HG02970 (cell line): ENCODE data around the gene SLC38A2.

Experiments
- ATAC-seq: cut with Tn5 transposase; IDR thresholded peaks from one replicate; pipeline ENCODE4 v1.9.1; 2021; ENCODE audit warnings: mild to moderate bottlenecking, moderate library complexity, moderate number of reproducible peaks; ENCODE audit not compliant: unreplicated experiment, low FRiP score

Gene SLC38A2

GRCh38 chr12:46363582-46364299, 8.8 kb downstream of the SLC38A2 start:
- ATAC-seq = no peak

- ATAC-seq = no peak
Measured at GRCh38 chr12:46362895-46363581, 9.5 kb downstream of the SLC38A2 start.

GRCh38 chr12:46361667-46362034, 10.9 kb downstream of the SLC38A2 start:
- ATAC-seq = no peak

- ATAC-seq = peak; percentile 52
Measured at GRCh38 chr12:46360908-46361666, 11.5 kb downstream of the SLC38A2 start.

GRCh38 chr12:46360370-46360769, 12.2 kb downstream of the SLC38A2 start:
- ATAC-seq = no peak

DNA sequence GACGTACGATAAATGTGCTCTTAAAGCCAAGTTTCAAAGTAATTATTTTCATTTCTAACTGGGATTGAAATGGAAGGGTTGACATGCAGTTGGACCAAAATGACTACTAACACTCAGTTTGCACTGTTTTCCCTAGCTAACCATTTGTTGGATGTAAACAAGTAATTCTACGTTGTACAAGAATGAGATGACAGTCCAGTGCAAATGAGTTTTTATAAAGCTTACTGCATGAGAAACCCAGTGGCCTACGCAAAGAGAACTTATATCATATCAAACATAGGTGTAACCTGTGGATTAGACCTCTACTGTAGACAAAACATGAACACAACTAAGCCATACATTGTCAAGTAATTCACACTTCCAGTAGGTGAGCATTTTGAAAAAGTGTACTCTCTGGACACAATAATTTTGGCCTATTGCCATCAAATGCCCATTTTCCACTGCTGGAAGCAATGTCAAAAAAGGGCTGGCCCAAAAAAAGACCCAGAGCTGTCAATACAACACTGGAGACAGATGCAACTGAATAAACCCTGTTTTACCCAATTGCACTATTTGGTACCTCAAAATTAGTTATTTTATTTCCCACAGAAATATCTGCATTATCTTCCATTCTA, 12.8 kb downstream of the SLC38A2 start:
- ATAC-seq = no peak

DNA sequence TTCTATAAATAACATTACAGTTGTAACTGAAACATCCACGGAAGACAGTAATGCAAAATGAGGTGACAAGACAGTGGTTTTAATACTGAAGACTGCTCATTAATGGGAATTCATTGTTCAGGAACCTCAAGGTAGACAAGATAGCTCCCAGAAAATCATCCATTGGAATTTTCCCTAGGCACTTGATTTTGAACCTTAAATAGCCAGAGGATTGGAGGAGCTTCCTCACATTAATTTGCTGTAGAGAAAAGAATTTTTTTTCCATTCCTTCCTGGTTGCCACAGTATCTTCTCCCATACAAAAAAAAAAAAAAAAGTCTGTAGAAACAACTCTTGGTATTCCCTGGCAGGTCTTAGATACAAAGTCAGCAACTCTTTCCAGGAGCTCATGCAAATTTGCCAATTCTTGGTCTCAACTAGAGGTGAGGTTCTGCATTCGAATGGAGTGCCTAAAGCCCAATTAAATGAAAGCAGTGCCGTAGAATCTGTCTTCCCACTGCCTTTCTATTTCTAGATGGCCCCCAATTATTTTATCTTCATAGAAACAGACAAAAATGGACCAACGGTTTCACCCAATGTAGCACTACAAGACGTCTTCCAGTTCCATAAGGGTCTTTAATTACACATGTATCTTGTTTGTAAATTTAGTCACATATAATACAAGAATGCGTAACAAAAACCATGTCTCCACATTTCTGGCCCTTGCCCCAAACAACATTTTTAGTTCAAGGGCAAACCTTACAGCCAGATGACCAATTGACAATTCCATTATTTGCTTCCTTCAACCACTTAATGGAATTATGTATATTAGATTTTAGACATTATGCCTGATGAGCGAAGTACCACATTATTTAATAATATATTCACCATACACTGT, 13.5 kb downstream of the SLC38A2 start:
- no peak for ATAC-seq

GRCh38 chr12:46358325-46358700, 14.3 kb downstream of the SLC38A2 start:
- ATAC-seq = no peak

- ATAC-seq = no peak
Measured at GRCh38 chr12:46357438-46358324, 14.9 kb downstream of the SLC38A2 start.

DNA sequence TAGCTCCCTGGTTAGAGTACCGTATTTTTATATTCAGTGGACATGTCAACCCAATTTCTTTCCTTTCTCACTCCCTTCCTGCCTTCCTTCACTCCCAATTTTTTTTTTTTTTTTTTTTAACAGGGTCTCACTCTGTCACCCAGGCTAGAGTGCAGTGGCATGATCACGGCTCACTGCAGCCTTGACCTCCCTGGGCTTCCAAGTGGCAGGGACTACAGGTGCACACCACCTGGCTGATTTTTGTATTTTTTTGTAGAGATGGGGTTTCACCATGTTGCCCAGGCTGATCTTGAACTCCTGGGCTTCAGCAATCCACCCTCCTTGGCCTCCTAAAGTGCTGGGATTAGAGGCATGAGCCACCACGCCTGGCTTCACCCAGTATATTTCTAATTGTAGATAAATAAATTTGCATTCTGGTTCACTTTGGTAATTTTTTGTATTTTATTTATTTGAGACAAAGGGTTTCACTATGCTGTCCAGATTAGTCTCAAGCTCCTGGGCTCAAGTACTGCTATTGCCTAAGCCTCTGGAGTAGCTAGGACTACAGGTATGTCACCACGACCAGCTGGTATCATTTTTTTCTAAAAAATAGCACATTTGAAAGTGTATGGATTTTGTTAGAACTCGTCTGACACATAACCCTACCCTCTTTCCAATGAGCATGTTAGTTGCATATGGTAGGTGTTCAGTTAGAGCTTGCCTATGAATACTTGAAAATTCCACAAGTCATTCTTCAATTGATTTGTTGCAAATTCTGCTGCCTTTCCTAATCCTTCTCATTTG, 15.7 kb downstream of the SLC38A2 start:
- ATAC-seq = no peak

- ATAC-seq = no peak
Measured at GRCh38 chr12:46354802-46355199, 17.8 kb downstream of the SLC38A2 start.

- no peak for ATAC-seq
Measured at GRCh38 chr12:46354111-46354801, 18.3 kb downstream of the SLC38A2 start.

DNA sequence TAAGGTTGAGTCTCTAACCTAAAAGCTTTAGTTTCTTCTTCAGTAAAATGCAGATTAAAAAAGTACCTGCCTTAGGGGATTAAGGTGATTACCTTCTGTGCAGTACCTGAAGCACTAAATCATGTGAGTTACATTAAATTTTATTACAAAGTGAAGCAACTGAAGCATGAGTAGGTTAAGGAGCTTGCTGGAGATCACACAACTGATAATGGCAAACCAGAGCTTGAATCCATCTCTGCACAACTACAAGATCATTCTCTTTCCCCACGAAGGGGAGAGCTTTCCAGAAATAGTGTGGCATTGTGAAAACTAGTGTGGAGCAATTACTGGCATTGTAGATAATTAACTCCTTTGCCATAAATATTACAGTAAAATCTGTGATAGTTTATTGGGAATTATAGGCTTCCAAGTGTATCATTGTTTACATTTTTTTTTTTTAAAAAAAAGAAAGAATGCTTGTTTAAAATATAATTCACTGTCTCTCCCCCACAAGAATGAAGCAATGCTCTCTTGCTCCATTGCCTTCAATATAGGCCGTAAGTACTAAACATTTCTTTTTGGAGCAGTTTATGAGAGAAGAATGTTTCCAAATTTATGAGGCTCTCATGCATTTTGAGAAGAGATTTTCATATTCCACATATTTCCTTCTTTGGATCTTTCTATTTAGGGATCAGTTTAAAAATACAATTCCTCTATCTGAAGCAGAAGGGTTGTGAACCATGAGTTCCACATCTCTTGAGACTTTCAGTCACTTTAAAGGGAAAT, 20.5 kb downstream of the SLC38A2 start:
- ATAC-seq = no peak

GRCh38 chr12:46351138-46351537, 21.4 kb downstream of the SLC38A2 start:
- no peak for ATAC-seq

GRCh38 chr12:46349253-46349652, 23.3 kb downstream of the SLC38A2 start:
- no peak for ATAC-seq

DNA sequence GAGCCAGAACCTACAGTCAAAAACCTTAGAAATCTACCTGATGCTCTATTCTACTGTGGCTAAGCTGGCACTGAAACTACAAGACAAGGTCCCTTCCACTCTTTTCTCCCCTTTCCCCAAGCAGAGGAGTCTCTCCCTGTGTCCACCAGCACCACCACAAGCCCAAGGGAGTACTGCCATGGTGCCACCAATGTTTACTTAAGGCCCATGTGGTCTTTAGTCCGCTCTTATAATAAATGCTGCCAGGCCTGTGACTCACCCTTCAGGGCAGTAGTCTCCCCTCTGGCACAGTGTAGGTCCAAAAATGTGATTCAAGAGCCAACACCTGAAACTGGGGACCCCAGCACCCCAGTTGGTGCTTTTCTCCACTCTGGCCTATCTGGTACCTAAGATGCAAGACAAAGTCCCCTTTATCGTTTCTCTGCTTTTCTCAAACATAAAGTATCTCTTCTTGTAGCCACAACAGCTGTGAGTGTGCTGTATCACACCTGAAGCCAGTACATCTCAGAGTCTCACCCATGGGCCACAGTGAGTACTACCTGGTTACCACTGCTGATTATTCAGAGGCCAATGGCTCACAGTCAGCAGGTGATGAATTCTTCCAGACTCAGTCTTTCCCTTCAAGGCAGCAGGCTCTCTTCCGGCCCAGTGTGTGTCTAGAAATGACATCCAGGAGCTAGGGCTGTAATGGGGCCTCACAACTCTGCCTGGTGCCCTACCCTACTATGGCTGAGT, 29.3 kb downstream of the SLC38A2 start:
- ATAC-seq = no peak
